GM18861 (cell line): ENCODE data around the gene DAPK2.
"Not testable (repeated sequence)": the region's sequence is repeated elsewhere in the genome, so short reads cannot be mapped to it uniquely, and the experiment has no call there.

Experiments
- ATAC-seq: cut with Tn5 transposase; IDR thresholded peaks from one replicate; pipeline ENCODE4 v1.9.1; 2021; ENCODE audit not compliant: unreplicated experiment

DAPK2 gene

DNA sequence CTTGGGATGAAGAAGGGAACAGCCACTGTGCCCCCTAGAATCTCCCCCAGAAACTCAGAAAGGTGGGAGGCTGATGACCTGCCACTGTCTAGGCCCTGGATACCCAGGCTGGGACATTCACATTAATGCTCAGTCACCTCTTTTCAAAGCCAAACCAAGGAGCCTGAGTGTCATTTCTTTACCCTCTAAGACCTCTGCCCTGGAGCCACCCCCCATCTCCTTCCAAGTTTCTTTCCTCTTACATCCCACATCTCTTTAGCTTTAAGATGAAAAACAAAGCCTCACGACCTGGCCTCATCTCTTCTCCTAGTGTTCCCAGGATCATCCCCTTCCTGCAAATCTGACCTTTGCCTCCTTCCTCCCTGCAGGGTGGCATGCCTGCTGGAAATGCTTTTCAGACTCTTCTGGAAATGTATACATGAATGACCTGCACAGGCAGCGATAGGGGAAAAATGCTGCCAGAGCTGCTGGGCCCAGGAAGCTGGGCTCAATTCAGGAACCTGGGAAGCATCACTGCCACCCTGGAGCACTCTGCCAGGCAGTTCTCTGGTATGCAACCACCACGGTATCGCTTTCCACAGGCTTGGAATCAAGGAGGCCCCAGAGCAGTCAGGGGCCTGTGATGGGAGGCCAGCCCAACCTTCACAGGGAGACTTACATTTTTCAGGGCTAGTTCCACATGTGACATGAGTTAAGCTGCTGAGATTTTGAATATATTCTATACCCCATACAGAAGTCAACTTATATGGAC is 67.6 kb downstream of the DAPK2 start:
- ATAC-seq = no peak

- no peak for ATAC-seq
Measured at GRCh38 chr15:63977119-63977518, 69.2 kb downstream of the DAPK2 start.

GRCh38 chr15:63974021-63974420 is 72.3 kb downstream of the DAPK2 start:
- no peak for ATAC-seq

DNA sequence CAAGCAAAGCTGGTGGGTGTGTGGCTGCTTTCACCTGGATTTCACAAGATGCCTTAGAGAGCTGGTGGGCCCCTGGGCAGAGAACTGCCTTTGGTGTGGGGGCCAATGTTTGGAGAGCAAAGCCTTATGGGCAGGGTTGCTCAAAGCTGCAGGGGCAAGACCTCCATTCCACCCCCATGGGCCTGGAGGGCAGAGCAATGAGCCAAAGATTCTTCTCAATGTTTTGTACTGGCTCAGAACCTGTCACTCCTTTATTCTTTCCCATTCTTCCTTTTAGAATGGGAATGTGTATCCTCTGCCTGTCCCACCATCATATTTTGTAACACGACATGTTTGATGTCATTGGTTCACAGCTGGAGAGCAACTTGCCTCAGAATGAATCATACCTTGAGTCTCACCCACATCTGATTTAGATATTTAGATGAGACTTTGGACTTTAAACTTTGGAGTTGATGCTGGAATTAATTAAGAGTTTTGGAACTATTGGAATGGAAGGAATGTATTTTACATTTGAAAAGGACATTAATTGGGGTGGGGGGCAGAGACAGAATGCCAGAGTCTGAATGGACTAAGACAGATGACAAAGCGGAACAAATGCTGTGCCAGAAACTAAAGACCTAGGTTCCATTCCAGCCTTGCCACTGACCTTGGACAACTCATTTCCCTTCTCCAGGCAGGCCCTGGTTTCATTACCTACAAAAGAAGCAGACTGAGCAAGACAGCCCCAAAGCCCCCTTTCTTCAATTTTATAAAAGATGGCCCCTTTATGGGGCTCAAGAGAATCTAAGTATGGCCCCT is 72.9 kb downstream of the DAPK2 start:
- no peak for ATAC-seq

GRCh38 chr15:63972801-63973200 is 73.5 kb downstream of the DAPK2 start:
- ATAC-seq = no peak

- no peak for ATAC-seq
Measured at GRCh38 chr15:63971904-63972303, 74.4 kb downstream of the DAPK2 start.

DNA sequence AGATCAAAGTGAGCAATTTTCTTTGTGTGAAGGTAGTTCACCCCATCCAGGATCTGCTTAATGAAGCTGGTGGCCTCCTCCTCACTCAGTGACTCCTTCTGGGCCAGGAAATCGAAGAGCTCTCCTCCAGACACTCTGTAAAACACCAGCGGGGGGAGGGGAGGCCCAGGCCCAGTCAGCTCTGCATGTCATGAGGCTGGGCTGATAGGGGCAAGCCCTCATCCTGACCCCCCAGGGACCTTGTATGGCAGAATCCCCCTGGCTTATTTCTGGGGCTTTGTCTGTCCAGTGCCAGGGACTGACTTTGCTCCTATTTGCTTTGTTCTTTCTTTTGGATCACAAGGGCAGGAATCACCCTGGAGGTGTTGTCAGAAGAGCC is 74.9 kb downstream of the DAPK2 start:
- ATAC-seq = no peak

GRCh38 chr15:63970621-63971426 is 75.5 kb downstream of the DAPK2 start:
- peak; percentile 88 for ATAC-seq

- ATAC-seq = no peak
Measured at GRCh38 chr15:63969652-63970421, 76.4 kb downstream of the DAPK2 start.

GRCh38 chr15:63968700-63969099 is 77.6 kb downstream of the DAPK2 start:
- ATAC-seq = no peak

- no peak for ATAC-seq
Measured at GRCh38 chr15:63968122-63968524, 78.2 kb downstream of the DAPK2 start.

DNA sequence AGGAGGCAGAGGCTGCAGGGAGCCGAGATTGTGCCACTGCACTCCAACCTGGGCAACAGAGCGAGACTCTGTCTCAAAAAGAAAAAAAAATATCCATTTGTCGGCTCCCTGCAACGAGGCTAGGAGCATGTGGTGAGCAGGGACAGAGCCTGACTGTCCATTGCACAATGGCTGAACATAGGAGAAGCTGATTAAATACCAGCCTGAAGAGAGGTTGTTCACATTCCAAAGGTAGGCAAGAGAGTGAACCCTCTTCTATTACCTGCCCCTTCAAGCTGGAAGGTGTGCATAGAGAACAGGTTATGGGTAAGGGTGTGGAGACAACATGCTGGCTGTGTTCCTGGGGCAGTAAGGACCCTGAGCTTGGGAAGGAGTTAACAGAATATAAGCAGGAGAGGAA is 78.7 kb downstream of the DAPK2 start:
- ATAC-seq = no peak

- ATAC-seq = not testable (repeated sequence)
Measured at GRCh38 chr15:63962947-63963721, 83.2 kb downstream of the DAPK2 start.

DNA sequence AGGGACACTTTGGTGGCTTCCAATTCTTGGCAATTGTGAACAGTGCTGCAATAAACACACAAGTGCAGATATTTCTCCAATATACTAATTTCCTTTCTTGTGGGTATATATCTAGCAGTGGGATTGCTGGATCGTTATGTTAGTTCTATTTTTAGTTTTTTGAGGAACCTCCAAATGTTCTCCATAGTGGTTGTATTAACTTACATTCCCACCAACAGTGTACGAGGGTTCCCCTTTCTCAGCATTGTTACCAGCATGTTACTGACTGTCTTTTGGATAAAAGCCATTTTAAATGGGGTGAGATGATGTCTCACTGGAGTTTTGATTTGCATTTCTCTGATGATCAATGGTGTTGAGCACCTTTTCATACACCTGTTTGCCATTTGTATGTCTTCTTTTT is 92.8 kb downstream of the DAPK2 start:
- ATAC-seq = no peak

- no peak for ATAC-seq
Measured at GRCh38 chr15:63950911-63951481, 95.3 kb downstream of the DAPK2 start.

- ATAC-seq = no peak
Measured at GRCh38 chr15:63948971-63949370, 97.3 kb downstream of the DAPK2 start.

DNA sequence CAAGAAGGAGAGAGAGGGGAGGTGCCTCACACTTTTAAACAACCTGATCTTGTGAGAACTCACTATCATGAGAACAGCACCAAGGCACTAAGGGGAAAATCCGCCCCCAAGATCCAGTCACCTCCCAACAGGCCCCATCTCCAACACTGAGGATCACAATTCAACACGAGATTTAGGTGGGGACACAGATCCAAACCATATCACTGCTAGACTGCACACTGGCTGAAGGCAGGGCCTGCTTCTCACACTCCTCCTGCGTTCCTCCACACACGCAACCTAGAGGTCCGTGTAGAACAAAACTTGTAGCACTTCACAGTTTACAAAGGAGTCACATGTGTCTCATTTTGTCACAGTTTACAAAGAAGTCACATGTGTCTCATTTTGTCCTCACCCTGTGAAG is 97.8 kb downstream of the DAPK2 start:
- ATAC-seq = no peak

- ATAC-seq = no peak
Measured at GRCh38 chr15:63947228-63947627, 99.1 kb downstream of the DAPK2 start.

GRCh38 chr15:63946524-63947065 is 99.7 kb downstream of the DAPK2 start:
- no peak for ATAC-seq
